Thymus (tissue), 11 donors: ENCODE data around the gene NFKBIE. TPM values are rescaled to one million over a fixed set of nuclear protein-coding genes. Genes with fewer than 3 reads are reported as not detected.

Source experiments
- DNase-seq, 9 donors: peaks; one replicate each; pipeline ENCODE4 v3.0.0-alpha.2; 2013; ENCODE audit warnings: low spot score in 9 of 9, low read depth in 6 of 9, missing footprints in 1 of 9
- H3K27ac ChIP-seq, 2 donors: one replicate each; pipeline ENCODE4 v1.5.1; 2013; ENCODE audit warnings: control low read depth in 1 of 2, low read depth in 1 of 2, low read length in 1 of 2, mild to moderate bottlenecking in 1 of 2, moderate library complexity in 1 of 2
- H3K27me3 ChIP-seq, 2 donors: one replicate each; pipeline ENCODE4 v1.5.1; 2013; ENCODE audit warnings: low read length in 1 of 2; ENCODE audit not compliant: control insufficient read depth in 2 of 2, insufficient read depth in 1 of 2
- H3K36me3 ChIP-seq, 2 donors: one replicate each; pipeline ENCODE4 v1.5.1; 2013; ENCODE audit warnings: low read length in 1 of 2, mild to moderate bottlenecking in 1 of 2, moderate library complexity in 1 of 2; ENCODE audit not compliant: control insufficient read depth in 2 of 2, insufficient read depth in 2 of 2
- H3K4me1 ChIP-seq, 2 donors: one replicate each; pipeline ENCODE4 v1.5.1; 2013; ENCODE audit warnings: low read length in 2 of 2; ENCODE audit not compliant: control insufficient read depth in 2 of 2, insufficient read depth in 2 of 2
- H3K4me3 ChIP-seq, 2 donors: one replicate each; pipeline ENCODE4 v1.5.1; 2013; ENCODE audit warnings: low read length in 2 of 2, control low read depth in 1 of 2, mild to moderate bottlenecking in 1 of 2
- H3K9me3 ChIP-seq, 2 donors: one replicate each; pipeline ENCODE4 v1.5.1; 2013; ENCODE audit warnings: low read length in 1 of 2, mild to moderate bottlenecking in 1 of 2; ENCODE audit not compliant: control insufficient read depth in 2 of 2, insufficient read depth in 1 of 2
- WGBS: extraction: QIAGEN DNeasy Blood & Tissue Kit; methylation state at CpG from one replicate; pipeline ENCODE4 v1.1.7; 2013; 5-methylcytosine and 5-hydroxymethylcytosine counted together
- polyA plus RNA-seq: library from polyadenylated mRNA; stranded (reverse); fragments of 200-250 nt; gene quantifications from one replicate; pipeline ENCODE4 v1.2.3, GENCODE V29; 2013
- total RNA-seq: library from RNA; stranded (reverse); fragments of 120-200 nt; gene quantifications from one replicate; pipeline ENCODE4 v1.2.4, GENCODE V29; 2013
- donor health status: healthy.

NFKBIE gene
- total and polyA plus RNA-seq, 2 donors: 16.4 to 21.6 TPM

DNA sequence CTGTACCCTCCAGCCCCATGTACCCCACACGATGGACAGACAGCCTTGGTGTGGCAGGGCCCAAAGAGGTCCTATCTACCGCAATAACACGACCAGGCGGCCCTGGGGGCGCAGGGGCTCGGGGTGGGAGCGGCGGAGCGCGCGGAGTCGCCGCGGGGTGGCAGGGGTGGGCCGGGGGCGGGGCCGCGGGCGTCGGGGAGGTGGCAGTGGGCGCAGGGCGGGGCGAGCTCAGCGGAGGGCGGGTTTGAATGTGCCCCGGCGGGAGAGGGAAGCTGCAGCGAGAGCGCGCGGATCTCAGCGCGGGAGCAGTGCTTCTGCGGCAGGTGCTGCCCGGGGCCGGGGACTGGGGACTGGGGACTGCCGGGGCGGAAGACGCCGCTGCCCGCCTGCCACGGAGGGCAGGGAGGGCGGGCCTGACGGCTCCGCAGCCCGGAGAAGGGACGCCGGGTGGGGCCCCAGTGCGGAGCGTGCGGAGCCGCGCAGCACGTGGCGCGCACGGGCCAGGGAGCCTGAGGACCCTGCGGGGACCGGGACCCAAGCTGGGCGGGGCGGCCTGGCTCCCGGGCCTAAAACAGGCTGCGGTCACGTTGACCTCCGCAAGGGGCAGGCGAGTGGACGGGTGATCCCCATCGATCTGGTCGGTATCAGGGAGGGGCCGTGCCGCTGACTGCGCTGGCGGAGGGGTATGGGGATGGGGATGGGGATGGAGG lies 41.9 kb downstream of the NFKBIE start, which contains the start of gene SLC29A1:
Gene SLC29A1, plus strand, starts transcription at position 277 of the 710 bp plus-strand sequence. CDS start 3,719 bp downstream, outside the sequence.
- H3K27ac ChIP-seq: peak within 1 kb of the TSS; percentile 22 to 95
- H3K36me3 ChIP-seq: peaks cover 5 to 23% of the 10 kb centered on the region in 2 donors
- peak in 7 of 9 donors; percentile 74 to 92 (median 84) for DNase-seq
- peaks cover 55 to 92% of the 10 kb centered on the region in 2 donors for H3K4me1 ChIP-seq
- H3K27me3 ChIP-seq: no peaks in the 10 kb centered on the region
- H3K9me3 ChIP-seq: no peaks in the 10 kb centered on the region
- WGBS: 1% methylated on average over 73 of the region's 73 CpGs
- peak within 1 kb of the TSS; percentile 74 to 82 for H3K4me3 ChIP-seq

GRCh38 chr6:44222486-44223318 lies 42.6 kb downstream of the NFKBIE start:
- Histone ChIP-seq H3K9me3 (no peaks in the 10 kb centered on the region), H3K27ac (peak overlapping the region in 1 of 2 donors; percentile 76), H3K4me1 (peaks cover 59 to 92% of the 10 kb centered on the region in 2 donors), H3K27me3 (no peaks in the 10 kb centered on the region), H3K4me3 (peak overlapping the region; percentile 56 to 74), H3K36me3 (peaks cover 0 to 15% of the 10 kb centered on the region in 2 donors)
- peak in 1 of 9 donors; percentile 47 for DNase-seq
- 29% methylated on average over 26 of the region's 26 CpGs for WGBS

DNA sequence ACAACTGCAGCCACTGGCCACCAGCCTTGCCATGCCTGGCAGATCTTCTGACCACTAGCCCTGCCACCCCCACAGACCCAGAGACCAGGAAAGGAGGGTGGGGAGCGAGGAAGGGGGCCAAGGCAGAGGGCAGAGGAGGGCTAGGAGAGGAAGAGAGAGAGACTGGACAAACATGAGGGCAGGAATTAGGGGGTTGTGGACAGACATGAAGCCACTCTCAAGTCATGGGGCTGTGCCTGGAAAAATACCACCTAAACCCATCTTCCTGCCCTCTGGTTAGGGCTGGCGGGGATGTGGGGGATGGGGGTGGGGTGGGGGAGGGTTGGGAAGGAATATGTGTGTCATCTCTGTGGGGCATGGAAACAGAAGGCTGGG lies 43.4 kb downstream of the NFKBIE start:
- Histone ChIP-seq H3K27ac (peak overlapping the region in 1 of 2 donors; percentile 91), H3K9me3 (no peaks in the 10 kb centered on the region), H3K36me3 (peaks cover 0 to 8% of the 10 kb centered on the region in 2 donors), H3K4me3 (no peak overlapping the region), H3K4me1 (peaks cover 57 to 92% of the 10 kb centered on the region in 2 donors), H3K27me3 (no peaks in the 10 kb centered on the region)
- WGBS: 72% methylated on average over 2 of the region's 2 CpGs
- DNase-seq: no peak

DNA sequence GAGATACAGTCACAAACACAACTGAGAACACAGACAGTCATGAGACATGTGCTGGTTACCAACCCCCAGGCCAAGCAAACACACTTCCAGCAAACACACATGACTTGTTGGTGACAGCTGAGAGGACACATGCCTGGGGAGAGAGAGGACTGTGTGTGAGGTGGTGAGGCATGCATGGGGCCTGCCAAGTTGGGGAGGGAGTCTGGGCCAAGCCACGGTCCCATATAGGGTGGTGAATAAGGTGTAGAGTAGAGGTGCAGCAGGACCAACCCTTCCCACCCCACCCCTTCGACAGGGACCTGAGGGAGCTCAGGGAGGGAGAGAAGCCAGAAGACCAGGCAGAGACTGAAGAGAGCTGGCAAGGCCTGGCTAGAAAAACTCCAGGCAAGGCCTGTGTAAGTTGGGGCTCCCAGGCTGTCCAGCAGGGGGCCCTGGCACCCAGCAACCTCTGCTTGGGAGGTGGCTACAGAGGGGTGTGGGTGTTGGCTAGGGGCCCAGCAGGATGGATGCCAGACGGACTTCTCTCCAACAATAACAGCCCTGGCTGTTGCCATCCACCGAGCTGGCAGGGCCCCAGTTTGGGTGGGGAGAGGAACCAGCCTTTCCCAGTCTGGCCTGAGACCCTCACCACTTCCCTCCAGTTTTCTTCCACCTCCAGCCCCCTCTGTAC lies 43.9 kb downstream of the NFKBIE start:
- 12% methylated on average over 4 of the region's 4 CpGs for WGBS
- DNase-seq: peak in 5 of 9 donors; percentile 68 to 88 (median 76)

DNA sequence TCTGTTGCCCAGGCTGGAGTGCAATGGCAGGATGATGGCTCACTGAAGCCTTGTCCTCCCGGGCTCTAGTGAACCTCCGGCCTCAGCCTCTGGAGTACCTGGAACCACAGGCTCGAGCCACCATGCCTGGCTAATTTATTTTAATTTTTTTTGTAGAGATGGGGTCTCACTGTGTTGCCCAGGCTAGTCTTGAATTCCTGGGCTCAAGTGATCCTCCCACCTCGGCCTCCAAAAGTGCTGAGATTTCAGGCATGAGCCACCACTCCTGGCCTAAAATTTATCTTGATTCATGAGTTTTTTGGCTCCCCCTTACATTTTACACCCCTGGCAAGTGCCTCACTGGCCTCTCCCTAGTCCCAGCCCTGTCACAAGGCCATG lies 44.4 kb downstream of the NFKBIE start:
- Histone ChIP-seq H3K36me3 (no peaks in the 10 kb centered on the region), H3K27ac (peak overlapping the region; percentile 74 to 91), H3K9me3 (no peaks in the 10 kb centered on the region), H3K4me1 (peaks cover 56 to 92% of the 10 kb centered on the region in 2 donors), H3K4me3 (no peak overlapping the region), H3K27me3 (no peaks in the 10 kb centered on the region)
- DNase-seq: no peak
- over 99% methylated on average over 4 of the region's 4 CpGs for WGBS

More for the DNA sequence above, 43.9 kb downstream of the NFKBIE start:
- Histone ChIP-seq H3K27me3 (no peaks in the 10 kb centered on the region), H3K36me3 (peaks cover 0 to 3% of the 10 kb centered on the region in 2 donors), H3K4me1 (peaks cover 57 to 92% of the 10 kb centered on the region in 2 donors), H3K9me3 (no peaks in the 10 kb centered on the region), H3K4me3 (no peak overlapping the region), H3K27ac (peak overlapping the region; percentile 74 to 91)

DNA sequence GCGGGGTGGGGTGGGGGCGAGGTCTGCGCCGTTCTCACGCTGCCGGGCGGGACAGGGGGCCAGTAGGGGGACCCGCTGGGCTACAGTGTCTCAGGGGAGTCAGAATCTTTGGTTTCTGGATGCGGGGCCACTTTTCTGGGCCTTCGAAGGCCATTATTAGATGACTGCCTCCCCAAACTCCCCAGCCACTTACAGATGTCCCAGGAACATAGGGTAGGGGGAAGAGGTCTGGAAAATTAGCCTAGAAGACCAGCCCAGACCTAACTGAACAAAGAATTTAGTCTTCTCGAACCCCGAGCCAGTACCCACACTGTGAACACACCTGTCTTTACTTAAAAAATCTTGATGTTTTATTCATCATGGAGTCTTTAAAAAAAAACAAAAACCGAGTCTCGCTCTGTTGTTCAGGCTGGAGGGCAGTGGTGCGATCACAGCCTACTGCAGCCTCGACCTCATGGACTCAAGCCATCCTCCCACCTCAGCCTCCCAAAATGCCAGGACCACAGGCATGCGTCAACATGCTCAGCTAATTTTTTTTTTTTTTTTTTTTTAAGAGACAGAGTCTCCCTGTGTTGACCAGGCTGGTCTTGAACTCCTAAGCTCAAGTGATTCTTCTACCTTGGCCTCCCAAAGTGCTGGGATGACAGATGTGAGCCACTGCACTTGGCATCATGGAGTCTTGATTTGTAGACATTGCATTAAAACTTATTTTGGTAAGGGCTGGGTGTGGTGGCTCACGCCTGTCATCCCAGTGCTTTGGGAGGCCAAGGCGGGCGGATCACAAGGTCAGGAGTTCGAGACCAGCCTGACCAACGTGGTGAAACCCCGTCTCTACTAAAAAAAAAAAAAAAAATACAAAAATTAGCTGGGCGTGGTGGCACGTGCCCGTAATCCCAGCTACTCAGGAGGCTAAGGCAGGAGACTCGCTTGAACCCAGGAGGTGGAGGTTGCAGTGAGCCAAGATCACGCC lies 45.3 kb downstream of the NFKBIE start:
- H3K4me3 ChIP-seq: peak overlapping the region; percentile 44 to 49
- DNase-seq: no peak
- peaks cover 56 to 86% of the 10 kb centered on the region in 2 donors for H3K4me1 ChIP-seq
- no peaks in the 10 kb centered on the region for H3K27me3 ChIP-seq
- WGBS: 61% methylated on average over 28 of the region's 28 CpGs
- no peaks in the 10 kb centered on the region for H3K9me3 ChIP-seq
- H3K36me3 ChIP-seq: no peaks in the 10 kb centered on the region
- H3K27ac ChIP-seq: peak overlapping the region; percentile 25 to 89

DNA sequence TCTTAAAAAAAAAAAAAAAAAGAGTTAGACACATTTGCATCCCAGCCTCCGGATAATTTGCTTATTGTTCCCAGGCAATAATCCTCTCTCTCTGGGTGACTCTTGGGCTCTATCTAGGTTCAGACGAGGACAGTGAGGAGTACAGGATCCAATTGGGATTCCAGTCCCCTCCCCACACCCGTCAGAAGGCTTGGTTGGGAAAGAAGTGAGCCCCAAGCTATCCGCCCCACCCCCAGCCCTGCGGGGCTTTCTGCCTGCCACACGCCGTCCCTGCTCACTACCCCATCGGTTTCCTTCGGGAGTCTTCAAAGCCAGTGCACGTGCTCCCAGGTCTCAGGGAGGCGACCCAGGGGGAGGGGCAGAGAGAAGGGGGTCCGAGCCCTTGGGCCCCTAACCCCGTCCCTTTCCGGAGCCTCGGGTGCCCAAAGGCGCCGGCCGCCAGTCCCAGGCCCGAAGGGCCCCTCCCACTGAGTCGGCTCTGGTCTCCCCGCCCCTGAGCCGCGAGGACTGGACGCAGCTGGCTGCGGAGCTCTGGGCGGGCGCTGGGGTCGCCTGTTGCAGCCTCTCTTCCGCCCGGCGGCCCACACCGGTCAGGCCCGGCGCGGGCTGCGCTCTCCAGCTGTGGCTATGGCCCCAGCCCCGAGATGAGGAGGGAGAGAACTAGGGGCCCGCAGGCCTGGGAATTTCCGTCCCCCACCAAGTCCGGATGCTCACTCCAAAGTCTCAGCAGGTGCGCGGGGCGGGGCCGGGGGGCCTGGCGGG lies 46.1 kb downstream of the NFKBIE start:
- Histone ChIP-seq H3K9me3 (no peaks in the 10 kb centered on the region), H3K27ac (peak overlapping the region; percentile 36 to 89), H3K27me3 (no peaks in the 10 kb centered on the region), H3K36me3 (no peaks in the 10 kb centered on the region), H3K4me3 (peak overlapping the region; percentile 44 to 49), H3K4me1 (peaks cover 56 to 77% of the 10 kb centered on the region in 2 donors)
- DNase-seq: peak in 3 of 9 donors; percentile 62 to 81 (median 69)
- 2% methylated on average over 45 of the region's 45 CpGs for WGBS
